Coronary artery (tissue), 2 donors: ENCODE measurements around the gene CCDC85C.

Experiments
- DNase-seq: peaks from one replicate; pipeline ENCODE4 v3.0.0-alpha.2; 2017; ENCODE audit warnings: low spot score
- H3K27ac ChIP-seq, 2 donors: fragments of 200-600 bp; sonication (generic); one replicate each; pipeline ENCODE4 v1.5.1; 2016 to 2019
- H3K4me3 ChIP-seq: fragments of 200-600 bp; sonication (generic); 2 replicates; pipeline ENCODE4 v1.5.1; 2016; ENCODE audit warnings: mild to moderate bottlenecking, moderate library complexity
- CTCF ChIP-seq: fragments of 200-600 bp; sonication (generic); IDR thresholded peaks from one replicate; pipeline ENCODE4 v1.5.1; 2019; ENCODE audit warnings: antibody characterized with exemption

The CCDC85C gene

GRCh38 chr14:99587460-99588278 is 16.3 kb downstream of the CCDC85C start:
- no peak for DNase-seq
- Histone ChIP-seq H3K27ac (no peak overlapping the region), H3K4me3 (no peak overlapping the region)
- no peak for TF ChIP-seq CTCF

GRCh38 chr14:99586761-99587459 is 17.1 kb downstream of the CCDC85C start:
- no peak for TF ChIP-seq CTCF
- H3K27ac ChIP-seq = no peak overlapping the region
- H3K4me3 ChIP-seq = no peak overlapping the region
- no peak for DNase-seq

- Histone ChIP-seq H3K27ac (no peak overlapping the region), H3K4me3 (no peak overlapping the region)
- TF ChIP-seq CTCF = no peak
- no peak for DNase-seq
These were observed 17.8 kb downstream of the CCDC85C start for GRCh38 chr14:99586054-99586760.

- no peak for TF ChIP-seq CTCF
These were observed 19.2 kb downstream of the CCDC85C start for GRCh38 chr14:99584823-99585222.

GRCh38 chr14:99581938-99582337 is 22.1 kb downstream of the CCDC85C start:
- TF ChIP-seq CTCF = no peak
- no peak for DNase-seq
- H3K27ac ChIP-seq = no peak overlapping the region
- H3K4me3 ChIP-seq = no peak overlapping the region

More at GRCh38 chr14:99584823-99585222, 19.2 kb downstream of the CCDC85C start:
- H3K4me3 ChIP-seq = no peak overlapping the region
- no peak for DNase-seq
- no peak overlapping the region for H3K27ac ChIP-seq

GRCh38 chr14:99581374-99581773 is 22.6 kb downstream of the CCDC85C start:
- no peak for TF ChIP-seq CTCF
- DNase-seq = no peak
- no peak overlapping the region for H3K27ac ChIP-seq

More at GRCh38 chr14:99581374-99581773, 22.6 kb downstream of the CCDC85C start:
- H3K4me3 ChIP-seq = no peak overlapping the region
